A549 (cell line): ENCODE results near the gene KPNA5. TPM values are rescaled to one million over a fixed set of nuclear protein-coding genes. Genes with fewer than 3 reads are reported as not detected.

Experiments used
- ATAC-seq, 2 experiments: fragments of 200-7000 bp in 1 of 2; fragments of >200 bp in 1 of 2; cut with Nextera tagmentation in 1 of 2; cut with Tn5 transposase in 1 of 2; 3 replicates each; pipeline versions ENCODE4 v1.8.0 to v1.9.1; 2018 to 2020; ENCODE audit warnings: mild to moderate bottlenecking in 1 of 2, moderate library complexity in 1 of 2
- CTCF ChIA-PET: fragments of 300-600 bp; sonication (Branson Sonifier 250); formaldehyde crosslinking; extraction: SDS; loops from one replicate; lab custom pipeline; 2021; ENCODE audit warnings: antibody characterized with exemption, inconsistent platforms; lab: Yijun Ruan, JAX
- POLR2A ChIA-PET: fragments of 350-600 bp; formaldehyde crosslinking; extraction: SDS; loops from one replicate; lab custom pipeline; 2021; ENCODE audit warnings: antibody characterized with exemption, inconsistent platforms; lab: Yijun Ruan, JAX
- DNase-seq, 2 experiments: peaks; one replicate each; pipeline versions ENCODE4 v3.0.0 to v3.0.0-alpha.2; 2011 to 2016; ENCODE audit warnings: low read depth in 1 of 2, low spot score in 1 of 2
- FAIRE-seq: peaks from 2 replicates; lab custom pipeline; 2011; peaks lifted over from hg19 to GRCh38; lab: Jason Lieb, UNC
- H3K27ac ChIP-seq, 2 experiments: fragments of >200 bp; sonication (Bioruptor Twin); formaldehyde crosslinking; 3 replicates each; pipeline ENCODE4 v1.5.1; 2016 to 2017
- H3K4me1 ChIP-seq: fragments of >200 bp; sonication (Bioruptor Twin); formaldehyde crosslinking; 3 replicates; pipeline ENCODE4 v1.6.1; 2016
- H3K4me2 ChIP-seq: fragments of >200 bp; sonication (Bioruptor Twin); formaldehyde crosslinking; 3 replicates; pipeline ENCODE4 v1.6.1; 2016
- H3K4me3 ChIP-seq: fragments of >200 bp; sonication (Bioruptor Twin); formaldehyde crosslinking; 3 replicates; pipeline ENCODE4 v1.5.1; 2016
- H3K9me3 ChIP-seq: fragments of >200 bp; sonication (Bioruptor Twin); formaldehyde crosslinking; 3 replicates; pipeline ENCODE4 v1.6.1; 2016
- BHLHE40 ChIP-seq: IDR thresholded peaks from 2 replicates; pipeline ENCODE4 v1.6.1; 2012; ENCODE audit warnings: low read depth, low read length, inconsistent platforms
- CHD2 ChIP-seq: fragments of 150-350 bp; IDR thresholded peaks from 2 replicates; pipeline ENCODE4 v1.6.1; 2014; ENCODE audit warnings: low read length; ENCODE audit not compliant: partially characterized antibody
- CHD4 ChIP-seq: fragments of 200-600 bp; sonication (generic); IDR thresholded peaks from 2 replicates; pipeline ENCODE4 v1.6.1; 2016; ENCODE audit warnings: antibody characterized with exemption, mild to moderate bottlenecking, borderline replicate concordance
- EHF ChIP-seq: fragments of 250-450 bp; sonication (Bioruptor Pico); IDR thresholded peaks from 2 replicates; pipeline ENCODE4 v1.5.0; 2020; ENCODE audit warnings: mild to moderate bottlenecking
- EHMT2 ChIP-seq: fragments of 200-600 bp; sonication (generic); IDR thresholded peaks from 2 replicates; pipeline ENCODE4 v1.6.1; 2016; ENCODE audit warnings: antibody characterized with exemption, low read depth, mild to moderate bottlenecking, moderate library complexity
- EP300 ChIP-seq, 2 experiments: fragments of >200 bp; sonication (Bioruptor Twin); formaldehyde crosslinking; IDR thresholded peaks; 2 replicates in 1 of 2; 3 replicates in 1 of 2; pipeline ENCODE4 v1.6.1; 2016 to 2017
- FOSB ChIP-seq: fragments of 250-450 bp; sonication (Bioruptor Pico); IDR thresholded peaks from 2 replicates; pipeline ENCODE4 v1.5.0; 2020; ENCODE audit warnings: mild to moderate bottlenecking, moderate library complexity
- GATA3 ChIP-seq: IDR thresholded peaks from 2 replicates; pipeline ENCODE4 v1.6.1; 2012; ENCODE audit warnings: borderline replicate concordance
- HDAC2 ChIP-seq: fragments of 200-600 bp; sonication (generic); IDR thresholded peaks from 2 replicates; pipeline ENCODE4 v1.6.1; 2016
- HOXA7 ChIP-seq: fragments of 250-450 bp; sonication (Bioruptor Pico); IDR thresholded peaks from 2 replicates; pipeline ENCODE4 v1.5.0; 2020; ENCODE audit warnings: mild to moderate bottlenecking, moderate library complexity
- HOXB13 ChIP-seq: fragments of 250-450 bp; sonication (Bioruptor Pico); IDR thresholded peaks from 2 replicates; pipeline ENCODE4 v1.5.0; 2020; ENCODE audit warnings: low read depth, mild to moderate bottlenecking, moderate library complexity
- HOXB5 ChIP-seq: fragments of 250-450 bp; sonication (Bioruptor Pico); IDR thresholded peaks from 2 replicates; pipeline ENCODE4 v1.5.0; 2020; ENCODE audit warnings: mild to moderate bottlenecking, moderate library complexity
- JUN ChIP-seq, 2 experiments: fragments of >200 bp; sonication (Bioruptor Twin); formaldehyde crosslinking; IDR thresholded peaks; 2 replicates in 1 of 2; 3 replicates in 1 of 2; pipeline ENCODE4 v1.6.1; 2016 to 2017
- KDM1A ChIP-seq: fragments of 200-600 bp; sonication (generic); IDR thresholded peaks from 2 replicates; pipeline ENCODE4 v1.6.1; 2016; ENCODE audit warnings: low read depth, mild to moderate bottlenecking
- MYC ChIP-seq: IDR thresholded peaks from 2 replicates; pipeline ENCODE4 v1.6.1; 2012; ENCODE audit warnings: mild to moderate bottlenecking, inconsistent platforms, low read length, improper control_type of control experiment, borderline replicate concordance
- NFE2L2 ChIP-seq: fragments of 150-350 bp; conservative IDR thresholded peaks from 2 replicates; pipeline ENCODE4 v1.6.1; 2014; ENCODE audit warnings: low read length
- NPAS2 ChIP-seq: fragments of 250-450 bp; sonication (Bioruptor Pico); IDR thresholded peaks from 2 replicates; pipeline ENCODE4 v1.8.0; 2022; ENCODE audit warnings: mild to moderate bottlenecking, moderate library complexity, borderline replicate concordance
- POLR2A ChIP-seq: IDR thresholded peaks from 2 replicates; pipeline ENCODE4 v1.6.1; 2012; ENCODE audit warnings: mild to moderate bottlenecking, low read length
- POLR2AphosphoS2 ChIP-seq: conservative IDR thresholded peaks from 2 replicates; pipeline ENCODE4 v1.6.1; 2012; ENCODE audit warnings: low read length, improper control_type of control experiment, inconsistent platforms
- RAD21 ChIP-seq, 2 experiments: fragments of >200 bp in 1 of 2; sonication (Bioruptor Twin) in 1 of 2; formaldehyde crosslinking in 1 of 2; IDR thresholded peaks in 1 of 2; conservative IDR thresholded peaks in 1 of 2; 2 replicates in 1 of 2; 3 replicates in 1 of 2; pipeline ENCODE4 v1.6.1; 2012 to 2018; ENCODE audit warnings: inconsistent platforms in 1 of 2
- RCOR1 ChIP-seq: fragments of 150-350 bp; IDR thresholded peaks from 2 replicates; pipeline ENCODE4 v1.6.1; 2014; ENCODE audit warnings: antibody characterized with exemption, low read length, low read depth
- RFX5 ChIP-seq: fragments of 450-650 bp; IDR thresholded peaks from 2 replicates; pipeline ENCODE4 v1.7.1; 2014; ENCODE audit warnings: antibody characterized with exemption, mild to moderate bottlenecking, moderate library complexity
- SMC3 ChIP-seq: fragments of >200 bp; sonication (Bioruptor Twin); formaldehyde crosslinking; IDR thresholded peaks from 3 replicates; pipeline ENCODE4 v1.6.1; 2018; ENCODE audit warnings: inconsistent platforms
- ZNF302 ChIP-seq: fragments of 250-450 bp; sonication (Bioruptor Pico); IDR thresholded peaks from 2 replicates; pipeline ENCODE4 v1.9.0; 2021; ENCODE audit warnings: inconsistent platforms, mild to moderate bottlenecking, moderate library complexity
- WGBS: methylation state at CpG from one replicate; pipeline ENCODE4 v1.1.6; 2017; ENCODE audit errors: missing lambda C conversion rate; 5-methylcytosine and 5-hydroxymethylcytosine counted together
- polyA plus RNA-seq, 4 experiments: library from polyadenylated mRNA; depleted of rRNA in 3 of 4; stranded (reverse); fragments of >200 nt; fragmentation: RNase III in 1 of 4; extraction: RNeasy Plus Mini Kit Qiagen cat#74134 plus additional on column Dnase treatment in 1 of 4; gene quantifications; 2 replicates in 3 of 4; 3 replicates in 1 of 4; pipeline ENCODE4 v1.2.3, GENCODE V29; 2011 to 2017
- TF ChIP-seq, protein P1 (sequence below): fragments of >200 bp; sonication (Bioruptor Twin); formaldehyde crosslinking; IDR thresholded peaks from 3 replicates; pipeline ENCODE4 v1.6.1; 2016
- TF ChIP-seq, protein P2 (sequence below): fragments of 450-650 bp; IDR thresholded peaks from 2 replicates; pipeline ENCODE4 v1.6.1; 2014; ENCODE audit warnings: antibody characterized with exemption
- TF ChIP-seq, protein P3 (sequence below): IDR thresholded peaks from 2 replicates; pipeline ENCODE4 v1.6.1; 2012
- TF ChIP-seq, protein P4 (sequence below): fragments of 150-350 bp; IDR thresholded peaks from 2 replicates; pipeline ENCODE4 v1.6.1; 2014; ENCODE audit warnings: low read depth, mild to moderate bottlenecking, low read length

Gene KPNA5
- polyA plus RNA-seq, 2 of the 4 experiments (the other 2 are of a cell fraction), result 2.2 to 4.5 TPM

DNA sequence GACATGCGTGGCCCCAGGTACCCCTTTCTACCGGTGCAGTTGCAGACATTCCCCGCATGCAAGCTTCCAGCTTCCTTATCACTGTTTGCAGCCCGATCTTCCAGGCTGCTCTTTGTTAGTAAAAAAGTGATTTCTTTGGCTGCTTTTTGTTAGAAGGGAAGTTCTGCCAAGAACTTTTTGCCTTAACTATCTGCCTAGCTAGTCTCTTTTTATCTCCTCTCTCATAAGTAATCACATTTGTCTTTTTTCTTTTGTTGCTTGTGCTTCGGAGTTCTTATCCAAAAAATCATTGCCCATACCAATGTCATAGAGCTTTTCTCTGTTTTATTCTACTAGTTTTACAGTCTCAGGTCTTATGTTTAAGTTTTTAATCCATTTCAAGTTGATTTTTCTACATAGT lies 64.2 kb downstream of the KPNA5 start:
- ATAC-seq, result no peak
- no peaks in the 10 kb centered on the region for H3K4me1 ChIP-seq
- H3K9me3 ChIP-seq, result no peaks in the 10 kb centered on the region
- no peak for DNase-seq
- 78% methylated on average over 5 of the region's 5 CpGs for WGBS
- H3K4me2 ChIP-seq, result no peak overlapping the region
- CTCF ChIA-PET, result no interaction called here
- no peak overlapping the region for H3K27ac ChIP-seq
- H3K4me3 ChIP-seq, result no peak overlapping the region
- no peak for FAIRE-seq
- POLR2A ChIA-PET, result no interaction called here
- TF ChIP-seq EHMT2 (no peak), RCOR1 (no peak), EP300 (IDR thresholded peaks at IDR 0.05) (no peak), POLR2AphosphoS2 (no peak), CHD2 (no peak), NPAS2 (CRISPR knock-in tag) (no peak), GATA3 (no peak), RFX5 (no peak), SMC3 (no peak), NFE2L2 (no peak), POLR2A (no peak)
- TF ChIP-seq, protein P1, sequence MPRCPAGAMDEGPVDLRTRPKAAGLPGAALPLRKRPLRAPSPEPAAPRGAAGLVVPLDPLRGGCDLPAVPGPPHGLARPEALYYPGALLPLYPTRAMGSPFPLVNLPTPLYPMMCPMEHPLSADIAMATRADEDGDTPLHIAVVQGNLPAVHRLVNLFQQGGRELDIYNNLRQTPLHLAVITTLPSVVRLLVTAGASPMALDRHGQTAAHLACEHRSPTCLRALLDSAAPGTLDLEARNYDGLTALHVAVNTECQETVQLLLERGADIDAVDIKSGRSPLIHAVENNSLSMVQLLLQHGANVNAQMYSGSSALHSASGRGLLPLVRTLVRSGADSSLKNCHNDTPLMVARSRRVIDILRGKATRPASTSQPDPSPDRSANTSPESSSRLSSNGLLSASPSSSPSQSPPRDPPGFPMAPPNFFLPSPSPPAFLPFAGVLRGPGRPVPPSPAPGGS, result no peak
- TF ChIP-seq, all 56 proteins: peak for 0

DNA sequence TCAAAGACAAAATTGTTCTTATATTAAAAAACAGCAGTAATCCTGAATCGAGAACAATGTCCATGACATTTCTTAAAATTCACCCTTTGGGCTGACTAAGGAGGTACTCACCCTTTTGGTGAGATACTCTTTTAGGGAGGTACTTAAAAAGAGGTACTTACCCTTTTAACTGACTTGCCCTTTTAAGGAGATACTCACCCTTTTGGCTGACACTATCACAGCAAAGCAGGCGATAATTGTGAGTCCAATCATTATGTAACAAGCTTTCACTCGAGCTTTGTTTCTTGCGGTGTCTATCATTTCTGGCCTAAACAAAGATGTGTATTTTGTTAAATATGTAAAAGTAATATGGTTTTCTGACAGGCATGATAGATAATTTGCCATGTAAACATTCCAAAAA lies 80.8 kb downstream of the KPNA5 start:
- ChIA-PET CTCF (interaction anchor here (0.6 kb wide), 1 partner anchor 1257 kb away, joined by 3 read pairs; no protein-coding TSS in a partner anchor), POLR2A (no interaction called here)
- Histone ChIP-seq H3K4me2 (no peak overlapping the region), H3K9me3 (no peaks in the 10 kb centered on the region)
- no peak for FAIRE-seq
- ATAC-seq, result no peak
- DNase-seq, result no peak
- 65% methylated on average over 4 of the region's 4 CpGs for WGBS
- TF ChIP-seq RFX5, result no peak
- TF ChIP-seq SMC3, result no peak
- TF ChIP-seq JUN (IDR thresholded peaks at IDR 0.05), result no peak
- TF ChIP-seq CHD4, result no peak
- no peak for TF ChIP-seq HOXB13 (CRISPR knock-in tag)
- no peak for TF ChIP-seq EHMT2
- no peak for TF ChIP-seq MYC
- TF ChIP-seq ZNF302 (CRISPR knock-in tag), result no peak
- no peak for TF ChIP-seq EHF
- no peak for TF ChIP-seq BHLHE40
- no peak for TF ChIP-seq FOSB (CRISPR knock-in tag)
- TF ChIP-seq, protein P2, sequence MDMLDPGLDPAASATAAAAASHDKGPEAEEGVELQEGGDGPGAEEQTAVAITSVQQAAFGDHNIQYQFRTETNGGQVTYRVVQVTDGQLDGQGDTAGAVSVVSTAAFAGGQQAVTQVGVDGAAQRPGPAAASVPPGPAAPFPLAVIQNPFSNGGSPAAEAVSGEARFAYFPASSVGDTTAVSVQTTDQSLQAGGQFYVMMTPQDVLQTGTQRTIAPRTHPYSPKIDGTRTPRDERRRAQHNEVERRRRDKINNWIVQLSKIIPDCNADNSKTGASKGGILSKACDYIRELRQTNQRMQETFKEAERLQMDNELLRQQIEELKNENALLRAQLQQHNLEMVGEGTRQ, result no peak
- TF ChIP-seq HDAC2, result no peak
- TF ChIP-seq, all 56 proteins: peak for 0
- H3K4me1 ChIP-seq, result no peaks in the 10 kb centered on the region
- H3K27ac ChIP-seq, result no peak overlapping the region
- no peak overlapping the region for H3K4me3 ChIP-seq

DNA sequence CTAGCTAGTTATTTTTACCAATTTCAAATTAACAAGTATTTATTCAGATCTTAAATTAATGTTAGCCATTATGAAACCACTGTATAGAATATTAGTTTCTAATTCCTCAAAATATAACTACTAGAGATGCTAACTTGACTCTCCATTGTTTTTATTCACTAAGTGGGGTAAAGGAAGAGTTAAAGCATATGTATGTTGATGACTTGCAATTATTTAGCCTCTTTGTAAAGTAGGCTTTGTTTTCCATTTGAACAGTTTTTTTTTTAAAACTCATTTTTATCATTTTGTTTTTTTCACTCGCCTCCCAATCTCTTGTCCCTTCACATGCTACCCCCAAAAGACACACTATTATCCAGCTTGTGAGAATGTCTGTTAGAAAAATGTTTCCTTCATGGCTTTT lies 81.2 kb downstream of the KPNA5 start:
- H3K9me3 ChIP-seq, result no peaks in the 10 kb centered on the region
- POLR2A ChIA-PET, result no interaction called here
- CTCF ChIA-PET, result interaction anchor here (0.6 kb wide), 1 partner anchor 1258 kb away, joined by 3 read pairs; no protein-coding TSS in a partner anchor
- no peaks in the 10 kb centered on the region for H3K4me1 ChIP-seq
- no peak for TF ChIP-seq HOXA7 (CRISPR knock-in tag)
- no peak for TF ChIP-seq RFX5
- TF ChIP-seq, protein P3, sequence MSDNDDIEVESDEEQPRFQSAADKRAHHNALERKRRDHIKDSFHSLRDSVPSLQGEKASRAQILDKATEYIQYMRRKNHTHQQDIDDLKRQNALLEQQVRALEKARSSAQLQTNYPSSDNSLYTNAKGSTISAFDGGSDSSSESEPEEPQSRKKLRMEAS, result no peak
- TF ChIP-seq JUN (IDR thresholded peaks at IDR 0.05), result no peak
- no peak for TF ChIP-seq KDM1A
- no peak for TF ChIP-seq NPAS2 (CRISPR knock-in tag)
- TF ChIP-seq, protein P4, sequence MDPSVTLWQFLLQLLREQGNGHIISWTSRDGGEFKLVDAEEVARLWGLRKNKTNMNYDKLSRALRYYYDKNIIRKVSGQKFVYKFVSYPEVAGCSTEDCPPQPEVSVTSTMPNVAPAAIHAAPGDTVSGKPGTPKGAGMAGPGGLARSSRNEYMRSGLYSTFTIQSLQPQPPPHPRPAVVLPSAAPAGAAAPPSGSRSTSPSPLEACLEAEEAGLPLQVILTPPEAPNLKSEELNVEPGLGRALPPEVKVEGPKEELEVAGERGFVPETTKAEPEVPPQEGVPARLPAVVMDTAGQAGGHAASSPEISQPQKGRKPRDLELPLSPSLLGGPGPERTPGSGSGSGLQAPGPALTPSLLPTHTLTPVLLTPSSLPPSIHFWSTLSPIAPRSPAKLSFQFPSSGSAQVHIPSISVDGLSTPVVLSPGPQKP, result no peak
- TF ChIP-seq, protein P1, result no peak
- TF ChIP-seq ZNF302 (CRISPR knock-in tag), result no peak
- no peak for TF ChIP-seq RCOR1
- no peak for TF ChIP-seq HOXB5 (CRISPR knock-in tag)
- TF ChIP-seq RAD21 (conservative IDR thresholded peaks at IDR 0.05 in 1 of 2, IDR thresholded peaks at IDR 0.05 in 1 of 2), result no peak
- 63% methylated on average over 1 of the region's 1 CpG for WGBS
- DNase-seq (no peak), ATAC-seq (no peak), FAIRE-seq (no peak)
- H3K4me3 ChIP-seq, result no peak overlapping the region
- no peak overlapping the region for H3K27ac ChIP-seq
- H3K4me2 ChIP-seq, result no peak overlapping the region
